Fibroblast of lung (primary cell): ENCODE measurements around the gene MEOX2. TPM values are rescaled to one million over a fixed set of nuclear protein-coding genes. Genes with fewer than 3 reads are reported as not detected.

Source experiments
- DNase-seq, 2 donors: peaks; one replicate each; pipeline versions ENCODE4 v3.0.0 to v3.0.0-alpha.2; 2010; ENCODE audit warnings: low read depth in 2 of 2
- H2AFZ ChIP-seq: 2 replicates; pipeline ENCODE4 v1.5.1; 2012; ENCODE audit warnings: low read length, control low read depth, inconsistent platforms
- H3K27ac ChIP-seq: 2 replicates; pipeline ENCODE4 v1.5.1; 2011; ENCODE audit warnings: low read length, control low read depth; ENCODE audit not compliant: insufficient read depth
- H3K27me3 ChIP-seq: 2 replicates; pipeline ENCODE4 v1.5.1; 2011; ENCODE audit warnings: mild to moderate bottlenecking, low read length; ENCODE audit not compliant: control insufficient read depth, insufficient read depth
- H3K36me3 ChIP-seq: 2 replicates; pipeline ENCODE4 v1.5.1; 2011; ENCODE audit warnings: low read length; ENCODE audit not compliant: control insufficient read depth, insufficient read depth
- H3K4me1 ChIP-seq: 2 replicates; pipeline ENCODE4 v1.5.1; 2011; ENCODE audit warnings: low read length; ENCODE audit not compliant: control insufficient read depth, insufficient read depth; ENCODE audit errors: extremely low read depth
- H3K4me2 ChIP-seq: 2 replicates; pipeline ENCODE4 v1.5.1; 2011; ENCODE audit warnings: low read length, control low read depth; ENCODE audit not compliant: insufficient read depth; ENCODE audit errors: extremely low read depth
- H3K4me3 ChIP-seq, 4 experiments: fragments of 200-600 bp in 1 of 4; sonication (generic) in 1 of 4; replicated peaks in 1 of 4; 2 replicates each; pipeline ENCODE4 v1.5.1; 2011 to 2016; ENCODE audit warnings: low read length in 4 of 4, low read depth in 3 of 4, mild to moderate bottlenecking in 3 of 4, control low read depth in 2 of 4, inconsistent platforms in 1 of 4, mixed read lengths in 1 of 4; ENCODE audit not compliant: insufficient read depth in 1 of 4; ENCODE audit errors: control extremely low read depth in 1 of 4
- H3K79me2 ChIP-seq: 2 replicates; pipeline ENCODE4 v1.5.1; 2012; ENCODE audit warnings: mild to moderate bottlenecking, low read length, inconsistent platforms; ENCODE audit not compliant: control insufficient read depth, insufficient read depth
- H3K9ac ChIP-seq: 2 replicates; pipeline ENCODE4 v1.5.1; 2011; ENCODE audit warnings: mild to moderate bottlenecking, low read length, control low read depth; ENCODE audit not compliant: insufficient read depth
- H3K9me3 ChIP-seq: 2 replicates; pipeline ENCODE4 v1.5.1; 2012; ENCODE audit warnings: low read depth, low read length; ENCODE audit not compliant: control insufficient read depth, insufficient read depth
- H4K20me1 ChIP-seq: 2 replicates; pipeline ENCODE4 v1.5.1; 2011; ENCODE audit warnings: low read length; ENCODE audit not compliant: control insufficient read depth, insufficient read depth; ENCODE audit errors: extremely low read depth
- CTCF ChIP-seq, 2 donors: IDR thresholded peaks in 1 of 2; conservative IDR thresholded peaks in 1 of 2; 1 replicate in 1 of 2; 2 replicates in 1 of 2; pipeline ENCODE4 v1.5.1; 2011 to 2012; ENCODE audit warnings: low read length in 2 of 2, control low read depth in 1 of 2, inconsistent platforms in 1 of 2, low read depth in 1 of 2, mild to moderate bottlenecking in 1 of 2
- EZH2 ChIP-seq: IDR thresholded peaks from 2 replicates; pipeline ENCODE4 v1.5.1; 2012; ENCODE audit warnings: low read length, control low read depth, mild to moderate bottlenecking; ENCODE audit errors: missing control alignments
- polyA plus RNA-seq, 2 donors: library from polyadenylated mRNA; depleted of rRNA in 1 of 2; stranded (reverse) in 1 of 2; unstranded in 1 of 2; fragments of >200 nt; gene quantifications; 2 replicates each; pipeline ENCODE4 v1.2.1, GENCODE V29; 2011 to 2012; ENCODE audit warnings: missing spikeins in 1 of 2
- total RNA-seq: library from RNA; depleted of rRNA; stranded (reverse); fragments of >200 nt; gene quantifications from 2 replicates; pipeline ENCODE4 v1.2.1, GENCODE V29; 2014

MEOX2 gene
- total and polyA plus RNA-seq, 2 donors (not counting 1 experiment from before 2014, with no cell fraction given) = 0.28 to 0.50 TPM

GRCh38 chr7:15604166-15604565, 82.3 kb downstream of the MEOX2 start:
- no peaks in the 10 kb centered on the region for H4K20me1 ChIP-seq
- no peaks in the 10 kb centered on the region for H3K36me3 ChIP-seq
- no peak overlapping the region for H3K4me3 ChIP-seq
- no peak overlapping the region for H3K9ac ChIP-seq
- H2AFZ ChIP-seq = no peak overlapping the region
- no peak for DNase-seq
- no peaks in the 10 kb centered on the region for H3K27me3 ChIP-seq
- no peak for TF ChIP-seq EZH2
- no peak overlapping the region for H3K27ac ChIP-seq
- no peaks in the 10 kb centered on the region for H3K9me3 ChIP-seq
- no peaks in the 10 kb centered on the region for H3K79me2 ChIP-seq
- no peak overlapping the region for H3K4me2 ChIP-seq
- H3K4me1 ChIP-seq = no peaks in the 10 kb centered on the region

- DNase-seq = peak in 1 of 2 donors; percentile 25
- Histone ChIP-seq H3K79me2 (no peaks in the 10 kb centered on the region), H3K27me3 (no peaks in the 10 kb centered on the region), H4K20me1 (no peaks in the 10 kb centered on the region), H3K4me2 (no peak overlapping the region), H3K36me3 (no peaks in the 10 kb centered on the region), H3K27ac (no peak overlapping the region), H3K9ac (no peak overlapping the region), H3K4me1 (no peaks in the 10 kb centered on the region), H2AFZ (no peak overlapping the region), H3K4me3 (no peak overlapping the region), H3K9me3 (no peaks in the 10 kb centered on the region)
- TF ChIP-seq CTCF (conservative IDR thresholded peaks at IDR 0.05 in 1 of 2, IDR thresholded peaks at IDR 0.05 in 1 of 2; ENCODE audit: low read depth in 1 of 2, low read length in 2 of 2) (no peak), EZH2 (no peak)
These were observed 83.4 kb downstream of the MEOX2 start for GRCh38 chr7:15603124-15603523.

- Histone ChIP-seq H3K27me3 (no peaks in the 10 kb centered on the region), H3K9me3 (no peaks in the 10 kb centered on the region), H3K79me2 (no peaks in the 10 kb centered on the region), H4K20me1 (no peaks in the 10 kb centered on the region), H3K9ac (no peak overlapping the region), H2AFZ (no peak overlapping the region), H3K4me3 (no peak overlapping the region), H3K4me2 (no peak overlapping the region), H3K4me1 (no peaks in the 10 kb centered on the region), H3K27ac (no peak overlapping the region), H3K36me3 (no peaks in the 10 kb centered on the region)
- DNase-seq = peak; percentile 4 to 41
- TF ChIP-seq CTCF (conservative IDR thresholded peaks at IDR 0.05 in 1 of 2, IDR thresholded peaks at IDR 0.05 in 1 of 2; ENCODE audit: low read depth in 1 of 2, low read length in 2 of 2) = no peak
- TF ChIP-seq EZH2 = no peak
These were observed 84.2 kb downstream of the MEOX2 start for GRCh38 chr7:15602236-15602635.
